HCT116 (cell line): ENCODE measurements around the gene INHBE. TPM values are rescaled to one million over a fixed set of nuclear protein-coding genes. Genes with fewer than 3 reads are reported as not detected.

Source experiments
- ATAC-seq: fragments of 200-7000 bp; cut with Tn5 transposase; 2 replicates; pipeline ENCODE4 v1.9.1; 2020; ENCODE audit warnings: mild to moderate bottlenecking, moderate library complexity
- BruUV-seq: library from RNA; stranded (reverse); fragments of 400-500 nt; replicated peaks from 2 replicates; lab custom pipeline; 2021; lab: Mats Ljungman, UMichigan
- CTCF ChIA-PET: fragments of 300-600 bp; sonication (Branson Sonifier 250); formaldehyde crosslinking; loops from one replicate; lab custom pipeline; 2021; ENCODE audit warnings: antibody characterized with exemption; lab: Charles Lee
- POLR2A ChIA-PET: fragments of 300-600, 350-600 bp; sonication (Branson Sonifier 250); formaldehyde crosslinking; loops from one replicate; lab custom pipeline; 2021; ENCODE audit warnings: antibody characterized with exemption; lab: Charles Lee
- RAD21 ChIA-PET, 2 experiments: fragments of 300-600 bp; sonication (Branson Sonifier 250); formaldehyde crosslinking; loops; one replicate each; lab custom pipeline; 2023; ENCODE audit warnings: low total read pairs in 2 of 2; ENCODE audit not compliant: uncharacterized antibody in 2 of 2, unreplicated experiment in 2 of 2, low non-redundant PET in 1 of 2; lab: Charles Lee
- DNase-seq: peaks from one replicate; pipeline ENCODE4 v3.0.0-alpha.2; 2010; ENCODE audit warnings: low read depth, low spot score
- H2AFZ ChIP-seq: fragments of 200-600 bp; shearing (Covaris generic), sonication (generic); 2 replicates; pipeline ENCODE4 v1.6.1; 2017; ENCODE audit warnings: low read depth, mixed run types, mixed read lengths, antibody characterized with exemption, low read length; ENCODE audit not compliant: poor library complexity, severe bottlenecking
- H3K27ac ChIP-seq: 2 replicates; pipeline ENCODE4 v1.5.1; 2012; ENCODE audit warnings: low read depth, low read length
- H3K27me3 ChIP-seq: fragments of 200-600 bp; sonication (generic); 2 replicates; pipeline ENCODE4 v1.6.1; 2016; ENCODE audit warnings: mixed run types, low read length, mixed read lengths; ENCODE audit not compliant: insufficient read depth
- H3K36me3 ChIP-seq, 2 experiments: fragments of 200-500 bp in 1 of 2; fragments of 200-600 bp in 1 of 2; sonication (Bioruptor generic) in 1 of 2; sonication (generic) in 1 of 2; 2 replicates each; pipeline versions ENCODE4 v1.5.1 to v1.6.1; 2014 to 2016; ENCODE audit warnings: low read length in 2 of 2, inconsistent platforms in 1 of 2, mixed read lengths in 1 of 2, mixed run types in 1 of 2; ENCODE audit not compliant: insufficient read depth in 2 of 2, control insufficient read depth in 1 of 2
- H3K4me1 ChIP-seq, 2 experiments: fragments of 200-600 bp in 1 of 2; sonication (generic) in 1 of 2; 2 replicates each; pipeline versions ENCODE4 v1.5.1 to v1.6.1; 2012 to 2017; ENCODE audit warnings: low read length in 2 of 2, inconsistent platforms in 1 of 2, mild to moderate bottlenecking in 1 of 2, mixed read lengths in 1 of 2, mixed run types in 1 of 2, moderate library complexity in 1 of 2; ENCODE audit not compliant: insufficient read depth in 2 of 2, control insufficient read depth in 1 of 2
- H3K4me2 ChIP-seq: fragments of 200-600 bp; sonication (generic); 2 replicates; pipeline ENCODE4 v1.6.1; 2017; ENCODE audit warnings: mixed run types, low read length, mixed read lengths
- H3K4me3 ChIP-seq, 2 experiments: fragments of 200-600 bp in 1 of 2; sonication (generic) in 1 of 2; replicated peaks in 1 of 2; 2 replicates each; pipeline ENCODE4 v1.5.1; 2011 to 2016; ENCODE audit warnings: low read length in 2 of 2, control low read depth in 1 of 2, low read depth in 1 of 2, mild to moderate bottlenecking in 1 of 2, mixed read lengths in 1 of 2, mixed run types in 1 of 2
- H3K79me2 ChIP-seq: fragments of 200-600 bp; sonication (generic); 2 replicates; pipeline ENCODE4 v1.6.1; 2017; ENCODE audit warnings: mild to moderate bottlenecking, mixed run types, low read length, moderate library complexity, mixed read lengths; ENCODE audit not compliant: insufficient read depth
- H3K9ac ChIP-seq: fragments of 200-600 bp; sonication (generic); 2 replicates; pipeline ENCODE4 v1.6.1; 2016; ENCODE audit warnings: low read length, mixed read lengths
- H3K9me2 ChIP-seq: fragments of 200-600 bp; sonication (generic), shearing (Covaris generic); 2 replicates; pipeline ENCODE4 v1.6.1; 2017; ENCODE audit warnings: mixed run types, mild to moderate bottlenecking, moderate library complexity; ENCODE audit not compliant: insufficient read depth
- H3K9me3 ChIP-seq, 2 experiments: fragments of 200-500 bp in 1 of 2; fragments of 200-600 bp in 1 of 2; sonication (Bioruptor generic) in 1 of 2; sonication (generic) in 1 of 2; 2 replicates each; pipeline ENCODE4 v1.6.1; 2014 to 2017; ENCODE audit warnings: low read length in 2 of 2, mixed read lengths in 2 of 2, inconsistent platforms in 1 of 2, low read depth in 1 of 2, mild to moderate bottlenecking in 1 of 2, mixed run types in 1 of 2, moderate library complexity in 1 of 2; ENCODE audit not compliant: control insufficient read depth in 1 of 2, insufficient read depth in 1 of 2
- H4K20me1 ChIP-seq: fragments of 200-600 bp; sonication (generic), shearing (Covaris generic); 2 replicates; pipeline ENCODE4 v1.6.1; 2017; ENCODE audit warnings: mixed run types, mild to moderate bottlenecking, moderate library complexity; ENCODE audit not compliant: insufficient read depth
- ATF3 ChIP-seq: IDR thresholded peaks from 2 replicates; pipeline ENCODE4 v1.6.1; 2012
- CTCF ChIP-seq, 3 experiments: fragments of 200-600 bp in 1 of 3; sonication (generic) in 1 of 3; IDR thresholded peaks in 2 of 3; conservative IDR thresholded peaks in 1 of 3; 2 replicates each; pipeline ENCODE4 v1.5.1; 2012 to 2017; ENCODE audit warnings: low read depth in 2 of 3, low read length in 2 of 3, antibody characterized with exemption in 1 of 3, borderline replicate concordance in 1 of 3, control low read depth in 1 of 3, mild to moderate bottlenecking in 1 of 3, mixed read lengths in 1 of 3, mixed run types in 1 of 3, moderate library complexity in 1 of 3; ENCODE audit not compliant: insufficient read depth in 1 of 3
- EZH2phosphoT487 ChIP-seq: fragments of 200-600 bp; IDR thresholded peaks from 2 replicates; pipeline ENCODE4 v1.6.1; 2018; ENCODE audit warnings: antibody characterized with exemption, borderline replicate concordance
- RAD21 ChIP-seq: IDR thresholded peaks from 2 replicates; pipeline ENCODE4 v1.6.1; 2012; ENCODE audit warnings: low read depth, mild to moderate bottlenecking
- REST ChIP-seq: IDR thresholded peaks from 2 replicates; pipeline ENCODE4 v1.6.1; 2012; ENCODE audit warnings: low read depth
- intact Hi-C: fragments of 100-400 bp; cut with micrococcal nuclease; formaldehyde crosslinking; loops from 2 replicates; pipeline ENCODE4 v1.10.0; 2022
- total RNA-seq: library from RNA; stranded (reverse); gene quantifications from one replicate; pipeline ENCODE4 v1.2.1, GENCODE V29; 2021; ENCODE audit not compliant: unreplicated experiment

INHBE gene
- total RNA-seq, 1 experiment from 2014 or later = 0.89 TPM

GRCh38 chr12:57452937-57453509 lies 2.1 kb upstream of the INHBE start:
- Histone ChIP-seq H3K36me3 (no peaks in the 10 kb centered on the region), H3K27me3 (no peaks in the 10 kb centered on the region), H2AFZ (no peak overlapping the region), H3K79me2 (no peaks in the 10 kb centered on the region), H3K4me2 (peak overlapping the region; percentile 13; the same call in 1 of the 2 replicates), H3K4me1 (peaks cover 21 to 34% of the 10 kb centered on the region in 2 experiments), H4K20me1 (no peaks in the 10 kb centered on the region), H3K9me2 (no peaks in the 10 kb centered on the region), H3K4me3 (no peak overlapping the region), H3K9ac (no peak overlapping the region), H3K27ac (no peak overlapping the region), H3K9me3 (no peaks in the 10 kb centered on the region)
- no peak for DNase-seq
- ChIA-PET CTCF (interaction anchor here (0.6 to 3.5 kb wide), 24 partner anchors 8 to 240 kb away, joined by 3 to 75 read pairs (median 5); no protein-coding TSS in a partner anchor), POLR2A (interaction anchor here (0.6 to 1.6 kb wide), 4 partner anchors 23 to 210 kb away, joined by 3 to 5 read pairs (median 4); no protein-coding TSS in a partner anchor), RAD21 (interaction anchor here (0.8 to 2.0 kb wide), 7 partner anchors 145 to 191 kb away, joined by 3 to 9 read pairs (median 5); no protein-coding TSS in a partner anchor)
- intact Hi-C loops = loop anchor here (1.0 to 2.0 kb wide), 3 partner anchors 146 to 240 kb away; no protein-coding TSS in a partner anchor
- no TSS peak for BruUV-seq
- ATAC-seq = peak; percentile 81
- TF ChIP-seq RAD21 (no peak), CTCF (IDR thresholded peaks at IDR 0.05 in 2 of 3, conservative IDR thresholded peaks at IDR 0.05 in 1 of 3; ENCODE audit: borderline replicate concordance in 1 of 3, insufficient read depth in 1 of 3, low read depth in 2 of 3, low read length in 2 of 3) (peak in 2 of 3 experiments; percentile 94 to 96; a peak in 4 of 6 replicates), EZH2phosphoT487 (no peak), ATF3 (no peak), REST (no peak)
